ENCODE results near the gene GGCX. TPM values are rescaled to one million over a fixed set of nuclear protein-coding genes. Genes with fewer than 3 reads are reported as not detected.
A peak's percentile ranks its signal among the peaks of the same experiment; 100 is the strongest.

The GGCX gene
- total and polyA plus RNA-seq, 9 of the 15 experiments (the other 6 are each of a cell fraction or from before 2014, with no cell fraction given) = 14.4 to 47.1 (median 28.1) TPM

DNA sequence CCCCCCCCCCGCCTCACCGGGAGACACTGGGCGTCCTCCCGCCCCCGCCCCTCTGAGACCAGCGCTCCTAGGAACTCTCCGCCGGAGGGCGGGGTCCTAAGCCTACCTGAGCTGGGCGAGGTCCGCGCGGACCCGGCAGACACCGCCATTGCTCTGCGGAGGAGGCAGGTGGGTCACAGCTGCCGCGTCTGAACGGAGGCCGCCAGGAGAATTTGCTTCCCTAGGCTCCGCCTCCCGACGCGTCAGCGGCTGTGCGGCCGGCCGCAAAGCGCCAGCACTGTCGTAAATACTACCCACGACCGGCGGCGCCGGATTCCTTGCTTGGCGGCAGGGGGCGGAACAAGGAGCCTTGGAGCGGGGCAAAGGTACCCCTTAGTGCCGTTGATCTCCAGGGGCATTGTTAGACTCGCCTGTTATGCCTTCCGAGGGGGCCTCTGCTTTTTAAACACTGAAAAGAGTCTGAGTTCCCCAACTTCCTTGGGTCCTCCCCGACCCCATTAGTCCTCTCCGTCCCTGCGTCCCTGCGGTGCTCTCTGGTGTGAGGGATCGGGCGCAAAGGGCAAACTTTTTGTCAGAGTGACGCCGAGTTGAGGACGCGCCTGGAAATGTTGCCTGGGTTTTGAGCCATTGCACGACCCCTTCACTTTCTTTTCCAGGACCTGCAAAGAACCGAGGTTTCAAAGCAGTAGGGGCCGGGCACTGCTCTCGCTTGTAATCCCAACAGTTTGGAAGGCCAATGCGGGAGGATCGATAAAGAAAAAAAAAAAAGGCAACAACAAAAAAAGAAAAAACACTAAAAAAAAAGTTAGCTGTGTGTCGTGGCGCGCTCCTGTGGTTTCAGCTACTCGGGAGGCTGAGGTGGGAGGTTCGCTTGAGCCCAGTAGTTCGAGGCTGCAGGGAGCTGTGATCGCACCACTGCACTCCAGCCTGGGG lies at the start of gene GGCX (continued):
- TF ChIP-seq NR2C2 (CRISPR knock-in tag; IDR thresholded peaks at IDR 0.05) (no peak), NR2C2 (tag; IDR thresholded peaks at IDR 0.05) (peak; percentile 76; the same call in 1 of the 2 replicates), ETV6 (IDR thresholded peaks at IDR 0.05; ENCODE audit: borderline replicate concordance in 1 of 2, low read depth in 2 of 2, low read length in 1 of 2) (no peak), ETV6 (CRISPR knock-in tag; IDR thresholded peaks at IDR 0.05; ENCODE audit: borderline replicate concordance) (no peak), TAF9B (IDR thresholded peaks at IDR 0.05; ENCODE audit: partially characterized antibody) (peak; percentile 62), MED1 (CRISPR knock-in tag; IDR thresholded peaks at IDR 0.05; ENCODE audit: borderline replicate concordance) (no peak), BMI1 (IDR thresholded peaks at IDR 0.05; ENCODE audit: low read length) (no peak), ELF2 (CRISPR knock-in tag; IDR thresholded peaks at IDR 0.05) (no peak; the same call in 1 of the 2 replicates), TBL1XR1 (IDR thresholded peaks at IDR 0.05; ENCODE audit: low read length in 2 of 2) (0 out of 4 replicates have a peak, but pooled peaks of 1 of the 2 experiments have one; percentile 19), JUND (IDR thresholded peaks at IDR 0.05; ENCODE audit: borderline replicate concordance, low read depth, low read length) (peak; percentile 73), JUND (tag; IDR thresholded peaks at IDR 0.05; ENCODE audit: borderline replicate concordance, low read depth, low read length) (no peak; the same call in 2 of the 3 replicates), NR2C1 (IDR thresholded peaks at IDR 0.05) (no peak), NR2C1 (tag; IDR thresholded peaks at IDR 0.05) (peak; percentile 27; the same call in 1 of the 2 replicates), KAT8 (IDR thresholded peaks at IDR 0.05; ENCODE audit: low read depth) (no peak), HDAC2 (IDR thresholded peaks at IDR 0.05) (0 out of 2 replicates have a peak, but pooled peaks have one; percentile 57), ARID2 (IDR thresholded peaks at IDR 0.05) (peak; percentile 40; the same call in 1 of the 2 replicates)
- TF ChIP-seq, protein P1, sequence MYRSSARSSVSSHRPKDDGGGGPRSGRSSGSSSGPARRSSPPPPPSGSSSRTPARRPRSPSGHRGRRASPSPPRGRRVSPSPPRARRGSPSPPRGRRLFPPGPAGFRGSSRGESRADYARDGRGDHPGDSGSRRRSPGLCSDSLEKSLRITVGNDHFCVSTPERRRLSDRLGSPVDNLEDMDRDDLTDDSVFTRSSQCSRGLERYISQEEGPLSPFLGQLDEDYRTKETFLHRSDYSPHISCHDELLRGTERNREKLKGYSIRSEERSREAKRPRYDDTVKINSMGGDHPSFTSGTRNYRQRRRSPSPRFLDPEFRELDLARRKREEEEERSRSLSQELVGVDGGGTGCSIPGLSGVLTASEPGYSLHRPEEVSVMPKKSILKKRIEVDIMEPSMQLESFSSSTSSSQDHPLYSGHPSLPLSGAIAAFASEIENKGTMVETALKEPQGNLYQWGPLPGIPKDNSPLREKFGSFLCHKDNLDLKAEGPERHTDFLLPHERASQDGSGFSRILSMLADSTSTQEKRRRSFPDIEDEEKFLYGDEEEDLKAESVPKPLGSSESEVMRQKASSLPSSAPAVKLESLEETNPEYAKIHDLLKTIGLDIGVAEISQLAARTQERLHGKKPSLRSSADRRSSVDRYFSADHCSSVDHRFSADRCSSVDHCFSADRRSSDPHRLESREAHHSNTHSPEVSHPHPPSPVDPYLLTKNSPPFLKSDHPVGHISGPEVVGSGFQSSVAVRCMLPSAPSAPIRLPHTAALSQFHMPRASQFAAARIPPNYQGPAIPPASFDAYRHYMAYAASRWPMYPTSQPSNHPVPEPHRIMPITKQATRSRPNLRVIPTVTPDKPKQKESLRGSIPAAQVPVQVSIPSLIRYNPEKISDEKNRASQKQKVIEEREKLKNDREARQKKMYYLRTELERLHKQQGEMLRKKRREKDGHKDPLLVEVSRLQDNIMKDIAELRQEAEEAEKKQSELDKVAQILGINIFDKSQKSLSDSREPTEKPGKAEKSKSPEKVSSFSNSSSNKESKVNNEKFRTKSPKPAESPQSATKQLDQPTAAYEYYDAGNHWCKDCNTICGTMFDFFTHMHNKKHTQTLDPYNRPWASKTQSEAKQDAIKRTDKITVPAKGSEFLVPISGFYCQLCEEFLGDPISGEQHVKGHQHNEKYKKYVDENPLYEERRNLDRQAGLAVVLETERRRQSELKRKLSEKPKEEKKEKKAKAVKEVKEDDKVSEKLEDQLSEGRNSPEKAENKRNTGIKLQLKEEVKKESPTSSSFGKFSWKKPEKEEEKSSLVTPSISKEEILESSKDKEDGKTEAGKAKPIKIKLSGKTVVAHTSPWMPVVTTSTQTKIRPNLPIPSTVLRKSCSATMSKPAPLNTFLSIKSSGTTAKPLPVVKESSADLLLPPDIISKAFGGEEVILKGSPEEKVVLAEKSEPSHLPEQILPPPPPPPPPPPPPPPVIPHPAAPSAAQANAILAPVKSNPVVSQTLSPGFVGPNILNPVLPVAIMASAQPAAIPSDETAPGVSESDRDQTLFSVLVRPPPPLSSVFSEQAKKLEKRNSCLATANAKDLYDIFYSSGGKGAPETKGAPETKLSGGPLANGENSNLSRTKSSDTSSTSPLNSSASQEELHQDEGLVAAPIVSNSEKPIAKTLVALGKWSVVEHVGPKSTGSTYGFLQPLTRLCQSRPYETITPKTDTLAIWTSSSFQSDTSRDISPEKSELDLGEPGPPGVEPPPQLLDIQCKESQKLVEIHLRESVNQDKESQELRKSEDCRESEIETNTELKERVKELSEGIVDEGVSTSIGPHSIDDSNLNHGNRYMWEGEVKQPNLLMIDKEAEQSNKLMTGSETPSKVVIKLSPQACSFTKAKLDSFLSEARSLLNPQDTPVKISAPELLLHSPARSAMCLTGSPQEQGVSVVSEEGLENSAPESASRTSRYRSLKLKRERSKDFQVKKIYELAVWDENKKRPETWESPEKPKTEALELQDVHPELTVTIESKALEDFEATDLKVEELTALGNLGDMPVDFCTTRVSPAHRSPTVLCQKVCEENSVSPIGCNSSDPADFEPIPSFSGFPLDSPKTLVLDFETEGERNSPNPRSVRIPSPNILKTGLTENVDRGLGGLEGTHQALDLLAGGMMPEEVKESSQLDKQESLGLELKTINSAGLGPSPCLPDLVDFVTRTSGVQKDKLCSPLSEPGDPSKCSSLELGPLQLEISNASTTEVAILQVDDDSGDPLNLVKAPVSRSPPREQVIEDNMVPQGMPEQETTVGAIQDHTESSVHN (IDR thresholded peaks at IDR 0.05; ENCODE audit: borderline replicate concordance in 1 of 2, low read depth in 1 of 2) = no peak
- TF ChIP-seq, protein P2, sequence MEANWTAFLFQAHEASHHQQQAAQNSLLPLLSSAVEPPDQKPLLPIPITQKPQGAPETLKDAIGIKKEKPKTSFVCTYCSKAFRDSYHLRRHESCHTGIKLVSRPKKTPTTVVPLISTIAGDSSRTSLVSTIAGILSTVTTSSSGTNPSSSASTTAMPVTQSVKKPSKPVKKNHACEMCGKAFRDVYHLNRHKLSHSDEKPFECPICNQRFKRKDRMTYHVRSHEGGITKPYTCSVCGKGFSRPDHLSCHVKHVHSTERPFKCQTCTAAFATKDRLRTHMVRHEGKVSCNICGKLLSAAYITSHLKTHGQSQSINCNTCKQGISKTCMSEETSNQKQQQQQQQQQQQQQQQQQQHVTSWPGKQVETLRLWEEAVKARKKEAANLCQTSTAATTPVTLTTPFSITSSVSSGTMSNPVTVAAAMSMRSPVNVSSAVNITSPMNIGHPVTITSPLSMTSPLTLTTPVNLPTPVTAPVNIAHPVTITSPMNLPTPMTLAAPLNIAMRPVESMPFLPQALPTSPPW (CRISPR knock-in tag; IDR thresholded peaks at IDR 0.05) = peak; percentile 75

All from K562 (cell line).